Small intestine (tissue), 7 donors: ENCODE data around the gene AGAP2. TPM values are rescaled to one million over a fixed set of nuclear protein-coding genes. Genes with fewer than 3 reads are reported as not detected.

ENCODE experiments used
- DNase-seq, 2 donors: peaks; one replicate each; pipeline versions ENCODE4 v3.0.0 to v3.0.0-alpha.2; 2013
- FAIRE-seq: peaks from 2 replicates; lab custom pipeline; 2012; peaks lifted over from hg19 to GRCh38; lab: Jason Lieb, UNC
- H3K27ac ChIP-seq, 3 donors: one replicate each; pipeline ENCODE4 v1.5.1; 2013; ENCODE audit warnings: low read length in 2 of 3, mild to moderate bottlenecking in 2 of 3, control low read depth in 1 of 3, inconsistent platforms in 1 of 3, low read depth in 1 of 3, moderate library complexity in 1 of 3
- H3K27me3 ChIP-seq, 3 donors: one replicate each; pipeline ENCODE4 v1.6.1; 2013; ENCODE audit warnings: low read length in 3 of 3, inconsistent platforms in 1 of 3; ENCODE audit not compliant: control insufficient read depth in 3 of 3, insufficient read depth in 3 of 3
- H3K36me3 ChIP-seq, 3 donors: one replicate each; pipeline ENCODE4 v1.6.1; 2013; ENCODE audit warnings: low read length in 3 of 3, inconsistent platforms in 1 of 3, low read depth in 1 of 3, mild to moderate bottlenecking in 1 of 3, moderate library complexity in 1 of 3; ENCODE audit not compliant: control insufficient read depth in 3 of 3, insufficient read depth in 2 of 3
- H3K4me1 ChIP-seq, 3 donors: one replicate each; pipeline ENCODE4 v1.6.1; 2013; ENCODE audit warnings: low read length in 2 of 3, inconsistent platforms in 1 of 3, low read depth in 1 of 3, mild to moderate bottlenecking in 1 of 3, moderate library complexity in 1 of 3; ENCODE audit not compliant: control insufficient read depth in 3 of 3, insufficient read depth in 2 of 3
- H3K4me3 ChIP-seq, 3 donors: one replicate each; pipeline ENCODE4 v1.5.1; 2013; ENCODE audit warnings: low read length in 3 of 3, control low read depth in 1 of 3, inconsistent platforms in 1 of 3, low read depth in 1 of 3, mild to moderate bottlenecking in 1 of 3, moderate library complexity in 1 of 3
- H3K9me3 ChIP-seq, 2 donors: one replicate each; pipeline ENCODE4 v1.6.1; 2013; ENCODE audit warnings: low read depth in 1 of 2, low read length in 1 of 2; ENCODE audit not compliant: control insufficient read depth in 2 of 2, insufficient read depth in 1 of 2
- WGBS, 3 donors: extraction: QIAGEN DNeasy Blood & Tissue Kit; methylation state at CpG; one replicate each; pipeline ENCODE4 v1.1.7; 2013; 5-methylcytosine and 5-hydroxymethylcytosine counted together
- polyA plus RNA-seq, 4 donors: library from polyadenylated mRNA; stranded (reverse) in 3 of 4; unstranded in 1 of 4; fragments of 200-250 nt in 3 of 4; fragments of 120-200 nt in 1 of 4; gene quantifications; one replicate each; pipeline versions ENCODE4 v1.2.1 to v1.2.3, GENCODE V29; 2013
- donor health status: healthy with polysubstance abuse.
- donor health status: control.
- donor health status: control.
- donor health status: Bipolar disorder and iron deficiency.
- donor health status: healthy.

AGAP2 gene
- polyA plus RNA-seq, 4 donors = 0.67 to 1.8 (median 0.92) TPM

GRCh38 chr12:57734591-57734990, 4.0 kb downstream of the AGAP2 start:
- Histone ChIP-seq H3K9me3 (peaks cover 0 to 6% of the 10 kb centered on the region in 2 donors), H3K36me3 (no peaks in the 10 kb centered on the region), H3K4me1 (no peaks in the 10 kb centered on the region), H3K27me3 (peaks cover 0 to 94% (median 4%) of the 10 kb centered on the region in 3 donors), H3K27ac (no peak overlapping the region), H3K4me3 (no peak overlapping the region)
- DNase-seq = no peak
- no peak for FAIRE-seq
- WGBS, 3 donors = 82 to 86% (median 83%) methylated on average over 4 of the region's 4 CpGs

- WGBS, 3 donors = 81 to 85% (median 85%) methylated on average over 6 of the region's 6 CpGs
- DNase-seq = no peak
- H3K4me1 ChIP-seq = no peaks in the 10 kb centered on the region
- FAIRE-seq = no peak
- peaks cover 0 to 6% of the 10 kb centered on the region in 2 donors for H3K9me3 ChIP-seq
- peaks cover 0 to 93% (median 3%) of the 10 kb centered on the region in 3 donors for H3K27me3 ChIP-seq
- H3K36me3 ChIP-seq = no peaks in the 10 kb centered on the region
- H3K27ac ChIP-seq = no peak overlapping the region
- H3K4me3 ChIP-seq = no peak overlapping the region
Measured at GRCh38 chr12:57733928-57734327, 4.6 kb downstream of the AGAP2 start.

GRCh38 chr12:57732726-57733593, 5.6 kb downstream of the AGAP2 start:
- WGBS, 3 donors = 74 to 84% (median 81%) methylated on average over 11 of the region's 11 CpGs
- no peak for DNase-seq
- peaks cover 0 to 93% (median 2%) of the 10 kb centered on the region in 3 donors for H3K27me3 ChIP-seq
- H3K27ac ChIP-seq = no peak overlapping the region
- no peaks in the 10 kb centered on the region for H3K36me3 ChIP-seq
- H3K9me3 ChIP-seq = peaks cover 0 to 6% of the 10 kb centered on the region in 2 donors
- FAIRE-seq = no peak
- H3K4me1 ChIP-seq = no peaks in the 10 kb centered on the region
- H3K4me3 ChIP-seq = no peak overlapping the region

- 67 to 77% (median 74%) methylated on average over 4 of the region's 4 CpGs for WGBS, 3 donors
- Histone ChIP-seq H3K27me3 (peaks cover 0 to 95% (median 2%) of the 10 kb centered on the region in 3 donors), H3K4me1 (peaks cover 0 to 7% (median 0%) of the 10 kb centered on the region in 3 donors), H3K27ac (no peak overlapping the region), H3K36me3 (peaks cover 0 to 4% (median 0%) of the 10 kb centered on the region in 3 donors), H3K4me3 (no peak overlapping the region), H3K9me3 (peaks cover 0 to 6% of the 10 kb centered on the region in 2 donors)
- no peak for FAIRE-seq
- no peak for DNase-seq
Measured at GRCh38 chr12:57732270-57732669, 6.3 kb downstream of the AGAP2 start.

GRCh38 chr12:57731411-57732080, 7.0 kb downstream of the AGAP2 start:
- DNase-seq (no peak), FAIRE-seq (no peak)
- H3K27ac ChIP-seq = no peak overlapping the region
- H3K9me3 ChIP-seq = peaks cover 0 to 3% of the 10 kb centered on the region in 2 donors
- 78 to 83% (median 83%) methylated on average over 19 of the region's 19 CpGs for WGBS, 3 donors
- peaks cover 0 to 95% (median 2%) of the 10 kb centered on the region in 3 donors for H3K27me3 ChIP-seq
- H3K4me3 ChIP-seq = no peak overlapping the region
- H3K4me1 ChIP-seq = peaks cover 0 to 13% (median 0%) of the 10 kb centered on the region in 3 donors
- peaks cover 0 to 4% (median 0%) of the 10 kb centered on the region in 3 donors for H3K36me3 ChIP-seq

GRCh38 chr12:57730336-57731067, 8.0 kb downstream of the AGAP2 start:
- peaks cover 0 to 92% (median 0%) of the 10 kb centered on the region in 3 donors for H3K27me3 ChIP-seq
- peaks cover 0 to 4% (median 0%) of the 10 kb centered on the region in 3 donors for H3K36me3 ChIP-seq
- FAIRE-seq (no peak), DNase-seq (no peak)
- 73 to 82% (median 76%) methylated on average over 13 of the region's 13 CpGs for WGBS, 3 donors
- H3K4me1 ChIP-seq = peaks cover 0 to 18% (median 0%) of the 10 kb centered on the region in 3 donors
- no peaks in the 10 kb centered on the region for H3K9me3 ChIP-seq
- no peak overlapping the region for H3K4me3 ChIP-seq
- H3K27ac ChIP-seq = no peak overlapping the region

- FAIRE-seq = no peak
- Histone ChIP-seq H3K36me3 (peaks cover 0 to 4% (median 0%) of the 10 kb centered on the region in 3 donors), H3K27me3 (peaks cover 0 to 90% (median 0%) of the 10 kb centered on the region in 3 donors), H3K9me3 (no peaks in the 10 kb centered on the region), H3K4me3 (no peak overlapping the region), H3K4me1 (peaks cover 0 to 18% (median 0%) of the 10 kb centered on the region in 3 donors), H3K27ac (no peak overlapping the region)
- 36 to 54% (median 53%) methylated on average over 5 of the region's 5 CpGs for WGBS, 3 donors
- DNase-seq = no peak
Measured at GRCh38 chr12:57729321-57729844, 9.2 kb downstream of the AGAP2 start.
